Endothelial cell (in vitro differentiated cells): ENCODE results near the gene GSG1L. TPM values are rescaled to one million over a fixed set of nuclear protein-coding genes. Genes with fewer than 3 reads are reported as not detected.

Source experiments
- DNase-seq: peaks from one replicate; pipeline ENCODE4 v3.0.0; 2021; ENCODE audit warnings: low spot score
- H3K27ac Mint-ChIP-seq: one replicate; pipeline ENCODE4 v1.8.0; 2021; ENCODE audit warnings: mixed read lengths, inconsistent platforms; ENCODE audit not compliant: unreplicated experiment
- H3K27me3 Mint-ChIP-seq: one replicate; pipeline ENCODE4 v1.8.0; 2021; ENCODE audit warnings: mild to moderate bottlenecking, moderate library complexity, mixed read lengths, inconsistent platforms; ENCODE audit not compliant: unreplicated experiment
- H3K36me3 Mint-ChIP-seq: one replicate; pipeline ENCODE4 v1.8.0; 2021; ENCODE audit warnings: mild to moderate bottlenecking, low read depth, mixed read lengths, inconsistent platforms; ENCODE audit not compliant: unreplicated experiment
- H3K4me1 Mint-ChIP-seq: one replicate; pipeline ENCODE4 v1.8.0; 2021; ENCODE audit warnings: mild to moderate bottlenecking, mixed read lengths, inconsistent platforms; ENCODE audit not compliant: unreplicated experiment
- H3K4me3 Mint-ChIP-seq: one replicate; pipeline ENCODE4 v1.8.0; 2021; ENCODE audit warnings: mild to moderate bottlenecking, mixed read lengths, inconsistent platforms; ENCODE audit not compliant: unreplicated experiment
- H3K9me3 Mint-ChIP-seq: one replicate; pipeline ENCODE4 v1.8.0; 2021; ENCODE audit warnings: mixed read lengths, inconsistent platforms; ENCODE audit not compliant: unreplicated experiment
- CTCF ChIP-seq: fragments of 200-600 bp; sonication (generic); IDR thresholded peaks from one replicate; pipeline ENCODE4 v1.5.0; 2021; ENCODE audit warnings: antibody characterized with exemption; ENCODE audit not compliant: unreplicated experiment
- total RNA-seq: library from RNA; stranded (reverse); fragmentation: NEBNext Ultra II Directional; extraction: Animal tissue kit (Norgen Biotek cat#: 25700); gene quantifications from one replicate; pipeline ENCODE4 v1.2.1, GENCODE V29; 2021; ENCODE audit not compliant: unreplicated experiment

GSG1L gene
- total RNA-seq, 1 donor from 2014 or later, result 0.38 TPM

DNA sequence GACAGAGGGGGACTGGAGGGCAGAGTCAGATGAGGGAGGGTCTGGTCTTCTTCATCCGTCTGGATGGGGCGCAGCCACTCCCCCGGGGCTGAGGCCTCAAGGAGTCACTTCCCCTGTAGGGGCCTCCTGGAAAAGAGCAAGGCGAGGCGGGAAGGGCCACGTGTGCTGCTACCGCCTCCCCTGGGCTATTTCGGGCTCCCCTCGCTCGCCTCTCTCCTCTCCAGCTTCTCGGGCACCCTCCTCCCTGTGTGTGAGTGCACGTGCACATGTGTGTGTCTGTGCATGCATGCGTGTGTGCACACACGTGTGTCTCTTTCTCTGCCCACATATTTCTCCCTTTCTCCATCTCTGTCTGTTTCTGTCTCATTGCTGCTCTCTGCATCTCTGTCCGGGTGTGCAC, 10.1 kb downstream of the GSG1L start:
- no peak for TF ChIP-seq CTCF
- H3K27me3 Mint-ChIP-seq, result peaks cover 4% of the 10 kb centered on the region
- no peaks in the 10 kb centered on the region for H3K9me3 Mint-ChIP-seq
- no peaks in the 10 kb centered on the region for H3K4me1 Mint-ChIP-seq
- H3K27ac Mint-ChIP-seq, result no peak overlapping the region
- no peaks in the 10 kb centered on the region for H3K36me3 Mint-ChIP-seq
- DNase-seq, result no peak
- H3K4me3 Mint-ChIP-seq, result no peak overlapping the region

GRCh38 chr16:28052274-28053128, 11.0 kb downstream of the GSG1L start:
- TF ChIP-seq CTCF, result no peak
- H3K36me3 Mint-ChIP-seq, result no peaks in the 10 kb centered on the region
- no peak overlapping the region for H3K4me3 Mint-ChIP-seq
- no peaks in the 10 kb centered on the region for H3K9me3 Mint-ChIP-seq
- no peak overlapping the region for H3K27ac Mint-ChIP-seq
- no peaks in the 10 kb centered on the region for H3K4me1 Mint-ChIP-seq
- peaks cover 2% of the 10 kb centered on the region for H3K27me3 Mint-ChIP-seq
- DNase-seq, result no peak

GRCh38 chr16:28051486-28051885, 12.0 kb downstream of the GSG1L start:
- Mint-ChIP-seq H3K27ac (no peak overlapping the region), H3K9me3 (no peaks in the 10 kb centered on the region), H3K4me1 (no peaks in the 10 kb centered on the region), H3K4me3 (no peak overlapping the region), H3K36me3 (no peaks in the 10 kb centered on the region), H3K27me3 (peaks cover 2% of the 10 kb centered on the region)
- no peak for DNase-seq
- TF ChIP-seq CTCF, result no peak

DNA sequence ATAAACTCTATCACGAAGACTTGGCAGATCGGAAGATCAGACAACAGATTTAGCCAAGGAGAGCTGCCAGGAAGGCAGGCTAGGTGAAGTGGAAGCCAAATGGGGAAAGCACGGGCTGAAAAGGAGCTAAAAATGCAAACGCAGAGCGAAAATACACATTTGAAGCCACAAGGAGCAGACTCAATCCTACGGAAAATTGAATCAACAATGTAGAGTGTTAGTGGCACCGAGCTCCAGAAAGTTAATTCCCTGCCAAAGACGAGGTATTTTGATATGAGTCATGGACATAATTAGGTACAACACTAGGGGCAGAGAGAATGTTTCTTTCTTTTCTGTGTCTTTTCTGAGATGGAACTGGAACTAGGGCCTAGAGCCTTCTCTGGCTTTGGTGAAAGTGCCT, 20.7 kb downstream of the GSG1L start:
- DNase-seq, result no peak
- Mint-ChIP-seq H3K27ac (no peak overlapping the region), H3K27me3 (no peaks in the 10 kb centered on the region), H3K9me3 (no peaks in the 10 kb centered on the region), H3K4me1 (peaks cover 2% of the 10 kb centered on the region), H3K36me3 (no peaks in the 10 kb centered on the region), H3K4me3 (no peak overlapping the region)
- no peak for TF ChIP-seq CTCF

DNA sequence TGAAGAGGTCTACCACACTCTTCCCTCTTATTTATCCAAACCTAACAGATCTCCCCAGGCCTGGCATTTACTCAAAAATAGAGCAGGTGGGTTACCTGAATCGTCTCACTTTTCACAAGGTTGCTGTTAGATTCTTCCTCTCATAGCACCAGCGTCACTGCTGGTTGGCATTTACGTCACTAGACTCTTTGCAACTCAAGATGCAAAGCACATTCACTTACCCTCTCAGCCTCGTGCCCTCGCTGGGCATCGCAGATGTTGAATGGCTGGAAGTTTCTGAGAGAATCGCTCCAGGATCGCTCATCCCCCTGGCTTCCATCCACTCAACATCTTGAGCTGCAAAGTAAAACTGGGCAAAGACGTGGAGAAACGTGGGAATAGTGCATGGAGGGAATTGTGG, 21.9 kb downstream of the GSG1L start:
- no peak overlapping the region for H3K27ac Mint-ChIP-seq

More for the DNA sequence above, 21.9 kb downstream of the GSG1L start:
- Mint-ChIP-seq H3K4me3 (no peak overlapping the region), H3K4me1 (peaks cover 2% of the 10 kb centered on the region), H3K9me3 (no peaks in the 10 kb centered on the region), H3K27me3 (no peaks in the 10 kb centered on the region), H3K36me3 (no peaks in the 10 kb centered on the region)
- DNase-seq, result no peak
- no peak for TF ChIP-seq CTCF
